ENCODE data around the gene RANBP17. TPM values are rescaled to one million over a fixed set of nuclear protein-coding genes. Genes with fewer than 3 reads are reported as not detected.

The RANBP17 gene
- total RNA-seq, 1 experiment from 2014 or later = 19.0 TPM

- Mint-ChIP-seq H3K4me1 (ENCODE audit: insufficient read depth, unreplicated experiment) (no peaks in the 10 kb centered on the region), H3K27ac (ENCODE audit: low read depth, unreplicated experiment) (peak overlapping the region; percentile 7), H3K4me3 (ENCODE audit: unreplicated experiment) (no peak overlapping the region), H3K36me3 (ENCODE audit: insufficient read depth, unreplicated experiment) (no peaks in the 10 kb centered on the region), H3K27me3 (ENCODE audit: insufficient read depth, unreplicated experiment) (no peaks in the 10 kb centered on the region), H3K9me3 (ENCODE audit: unreplicated experiment) (peaks cover 32% of the 10 kb centered on the region)
- no peak for DNase-seq (ENCODE audit: unreplicated experiment)
- BruUV-seq (replicated peaks) = no TSS peak
- intact Hi-C loops (cut with micrococcal nuclease) = no loop called here
- CTCF ChIA-PET = no interaction called here
- TF ChIP-seq CTCF (IDR thresholded peaks at IDR 0.05; ENCODE audit: unreplicated experiment) = no peak
- POLR2A ChIA-PET = no interaction called here
Measured at GRCh38 chr5:170875811-170876210, 14.0 kb downstream of the RANBP17 start.

GRCh38 chr5:170880084-170880483 is 18.3 kb downstream of the RANBP17 start:
- no peaks in the 10 kb centered on the region for H3K27me3 Mint-ChIP-seq (ENCODE audit: insufficient read depth, unreplicated experiment)
- no peak for TF ChIP-seq CTCF (IDR thresholded peaks at IDR 0.05; ENCODE audit: unreplicated experiment)
- no peak overlapping the region for H3K4me3 Mint-ChIP-seq (ENCODE audit: unreplicated experiment)
- H3K27ac Mint-ChIP-seq (ENCODE audit: low read depth, unreplicated experiment) = no peak overlapping the region
- CTCF ChIA-PET = interaction anchor here (0.7 to 1.0 kb wide), 3 partner anchors 13 to 23 kb away, joined by 3 to 4 read pairs (median 3); no protein-coding TSS in a partner anchor
- no peaks in the 10 kb centered on the region for H3K4me1 Mint-ChIP-seq (ENCODE audit: insufficient read depth, unreplicated experiment)
- POLR2A ChIA-PET = interaction anchor here (0.6 kb wide), 1 partner anchor 20 kb away, joined by 5 read pairs; no protein-coding TSS in a partner anchor
- H3K9me3 Mint-ChIP-seq (ENCODE audit: unreplicated experiment) = peaks cover 14% of the 10 kb centered on the region
- BruUV-seq (replicated peaks) = no TSS peak
- no peaks in the 10 kb centered on the region for H3K36me3 Mint-ChIP-seq (ENCODE audit: insufficient read depth, unreplicated experiment)
- intact Hi-C loops (cut with micrococcal nuclease) = no loop called here
- no peak for DNase-seq (ENCODE audit: unreplicated experiment)

GRCh38 chr5:170882345-170882744 is 20.5 kb downstream of the RANBP17 start:
- CTCF ChIA-PET = interaction anchor here (0.7 kb wide), 1 partner anchor 137 kb away, joined by 3 read pairs; no protein-coding TSS in a partner anchor

DNA sequence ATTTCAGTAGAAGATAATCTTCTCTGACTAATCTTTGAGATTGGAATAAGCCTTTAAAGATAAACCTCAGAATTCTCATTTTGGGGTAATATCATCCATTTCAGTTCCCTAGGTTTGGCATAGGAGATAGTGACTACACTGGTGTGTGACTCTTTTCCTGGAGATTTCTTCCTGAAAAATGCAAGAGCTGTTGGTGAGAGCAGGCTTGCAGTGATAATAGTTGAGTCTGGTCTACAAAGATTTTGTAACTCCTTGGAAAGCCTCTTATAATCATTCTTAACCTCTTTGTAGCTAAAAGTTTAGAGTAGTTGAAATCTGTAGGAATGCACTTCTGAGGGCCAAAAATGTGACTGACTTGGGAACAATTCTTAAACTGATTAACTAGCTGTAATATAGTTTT is 23.4 kb downstream of the RANBP17 start:
- Mint-ChIP-seq H3K27ac (ENCODE audit: low read depth, unreplicated experiment) (no peak overlapping the region), H3K4me1 (ENCODE audit: insufficient read depth, unreplicated experiment) (no peaks in the 10 kb centered on the region), H3K9me3 (ENCODE audit: unreplicated experiment) (no peaks in the 10 kb centered on the region), H3K36me3 (ENCODE audit: insufficient read depth, unreplicated experiment) (no peaks in the 10 kb centered on the region), H3K4me3 (ENCODE audit: unreplicated experiment) (no peak overlapping the region), H3K27me3 (ENCODE audit: insufficient read depth, unreplicated experiment) (no peaks in the 10 kb centered on the region)
- no peak for TF ChIP-seq CTCF (IDR thresholded peaks at IDR 0.05; ENCODE audit: unreplicated experiment)
- intact Hi-C loops (cut with micrococcal nuclease) = no loop called here
- ChIA-PET POLR2A (interaction anchor here (1.8 kb wide), 1 partner anchor 10 kb away, joined by 5 read pairs; no protein-coding TSS in a partner anchor), CTCF (interaction anchor here (1.1 kb wide), 1 partner anchor 10 kb away, joined by 4 read pairs; no protein-coding TSS in a partner anchor)
- DNase-seq (ENCODE audit: unreplicated experiment) = no peak
- BruUV-seq (replicated peaks) = no TSS peak

More at GRCh38 chr5:170882345-170882744, 20.5 kb downstream of the RANBP17 start:
- no peaks in the 10 kb centered on the region for H3K9me3 Mint-ChIP-seq (ENCODE audit: unreplicated experiment)
- no TSS peak for BruUV-seq (replicated peaks)
- H3K4me3 Mint-ChIP-seq (ENCODE audit: unreplicated experiment) = no peak overlapping the region
- no peaks in the 10 kb centered on the region for H3K27me3 Mint-ChIP-seq (ENCODE audit: insufficient read depth, unreplicated experiment)
- H3K36me3 Mint-ChIP-seq (ENCODE audit: insufficient read depth, unreplicated experiment) = no peaks in the 10 kb centered on the region
- POLR2A ChIA-PET = no interaction called here
- H3K27ac Mint-ChIP-seq (ENCODE audit: low read depth, unreplicated experiment) = no peak overlapping the region
- DNase-seq (ENCODE audit: unreplicated experiment) = no peak
- no peaks in the 10 kb centered on the region for H3K4me1 Mint-ChIP-seq (ENCODE audit: insufficient read depth, unreplicated experiment)
- intact Hi-C loops (cut with micrococcal nuclease) = no loop called here
- TF ChIP-seq CTCF (IDR thresholded peaks at IDR 0.05; ENCODE audit: unreplicated experiment) = no peak
